Neutrophil (primary cell): ENCODE data around the gene KCTD11.
"Not testable (repeated sequence)": the region's sequence is repeated elsewhere in the genome, so short reads cannot be mapped to it uniquely, and the experiment has no call there.

Source experiments
- H3K27ac ChIP-seq: fragments of 200-600 bp; sonication (generic); 2 replicates; pipeline ENCODE4 v1.5.1; 2016; ENCODE audit warnings: mild to moderate bottlenecking, moderate library complexity
- H3K27me3 ChIP-seq: fragments of 200-600 bp; sonication (generic); 2 replicates; pipeline ENCODE4 v1.6.0; 2016; ENCODE audit warnings: mild to moderate bottlenecking
- H3K36me3 ChIP-seq: fragments of 200-600 bp; sonication (generic); 2 replicates; pipeline ENCODE4 v1.5.1; 2017
- H3K4me1 ChIP-seq, 2 experiments: fragments of 200-600 bp in 1 of 2; sonication (generic) in 1 of 2; 1 replicate in 1 of 2; 2 replicates in 1 of 2; pipeline versions ENCODE4 v1.5.1 to v1.6.1; 2013 to 2016; ENCODE audit warnings: low read depth in 1 of 2, low read length in 1 of 2, mild to moderate bottlenecking in 1 of 2, moderate library complexity in 1 of 2; ENCODE audit not compliant: control insufficient read depth in 1 of 2, insufficient read depth in 1 of 2
- H3K4me3 ChIP-seq, 2 experiments: fragments of 200-600 bp in 1 of 2; sonication (generic) in 1 of 2; 1 replicate in 1 of 2; 2 replicates in 1 of 2; pipeline ENCODE4 v1.5.1; 2013 to 2016; ENCODE audit warnings: low read depth in 1 of 2, low read length in 1 of 2, mild to moderate bottlenecking in 1 of 2, moderate library complexity in 1 of 2
- H3K9me3 ChIP-seq: fragments of 200-600 bp; sonication (generic); 2 replicates; pipeline ENCODE4 v1.5.1; 2016
- CTCF ChIP-seq: fragments of 200-600 bp; sonication (generic); IDR thresholded peaks from 2 replicates; pipeline ENCODE4 v1.5.1; 2016; ENCODE audit warnings: antibody characterized with exemption

The KCTD11 gene

GRCh38 chr17:7367918-7368598 lies 16.1 kb downstream of the KCTD11 start:
- Histone ChIP-seq H3K36me3 (no peaks in the 10 kb centered on the region), H3K27ac (no peak overlapping the region), H3K9me3 (no peaks in the 10 kb centered on the region), H3K4me3 (no peak overlapping the region), H3K27me3 (peaks cover 15% of the 10 kb centered on the region), H3K4me1 (no peaks in the 10 kb centered on the region)
- TF ChIP-seq CTCF = no peak

- H3K36me3 ChIP-seq, H3K9me3 ChIP-seq, H3K27ac ChIP-seq, H3K4me1 ChIP-seq, H3K4me3 ChIP-seq: not testable (repeated sequence)
- peaks cover 15% of the 10 kb centered on the region for H3K27me3 ChIP-seq
Observed at GRCh38 chr17:7368599-7368994, 16.6 kb downstream of the KCTD11 start.

- no peaks in the 10 kb centered on the region for H3K36me3 ChIP-seq
- H3K27ac ChIP-seq = no peak overlapping the region
- H3K27me3 ChIP-seq = peaks cover 15% of the 10 kb centered on the region
- no peak for TF ChIP-seq CTCF
- H3K9me3 ChIP-seq = no peaks in the 10 kb centered on the region
- no peaks in the 10 kb centered on the region for H3K4me1 ChIP-seq
- H3K4me3 ChIP-seq = no peak overlapping the region
Observed at GRCh38 chr17:7369825-7370224, 17.9 kb downstream of the KCTD11 start.

- TF ChIP-seq CTCF = no peak
- H3K4me3 ChIP-seq = no peak overlapping the region
- H3K9me3 ChIP-seq = no peaks in the 10 kb centered on the region
- H3K27me3 ChIP-seq = peaks cover 19% of the 10 kb centered on the region
- H3K27ac ChIP-seq = no peak overlapping the region
- H3K4me1 ChIP-seq = no peaks in the 10 kb centered on the region
- no peaks in the 10 kb centered on the region for H3K36me3 ChIP-seq
Observed at GRCh38 chr17:7370853-7371252, 18.9 kb downstream of the KCTD11 start.

GRCh38 chr17:7374353-7374752 lies 22.4 kb downstream of the KCTD11 start:
- no peaks in the 10 kb centered on the region for H3K36me3 ChIP-seq
- H3K4me1 ChIP-seq = no peaks in the 10 kb centered on the region
- H3K9me3 ChIP-seq = no peaks in the 10 kb centered on the region
- no peak overlapping the region for H3K4me3 ChIP-seq
- H3K27me3 ChIP-seq = peaks cover 47% of the 10 kb centered on the region
- no peak for TF ChIP-seq CTCF
- no peak overlapping the region for H3K27ac ChIP-seq

- Histone ChIP-seq H3K36me3 (no peaks in the 10 kb centered on the region), H3K4me3 (no peak overlapping the region), H3K27ac (no peak overlapping the region), H3K9me3 (no peaks in the 10 kb centered on the region), H3K4me1 (peaks cover 7% of the 10 kb centered on the region in 2 experiments), H3K27me3 (peaks cover 84% of the 10 kb centered on the region)
- no peak for TF ChIP-seq CTCF
Observed at GRCh38 chr17:7379134-7379533, 27.2 kb downstream of the KCTD11 start.
